ENCODE data around the gene MSANTD3.

MSANTD3 gene

GRCh38 chr9:100427366-100428263 is 672 bp downstream of the MSANTD3 start:
- TF ChIP-seq EGR1 (IDR thresholded peaks at IDR 0.05) (no peak), ZBTB7A (IDR thresholded peaks at IDR 0.05; ENCODE audit: low read depth) (peak; percentile 28; the same call in 1 of the 2 replicates), MAX (IDR thresholded peaks at IDR 0.05) (peak; percentile 26; the same call in 1 of the 2 replicates), TEAD4 (IDR thresholded peaks at IDR 0.05) (no peak)

- TF ChIP-seq TCF12 (IDR thresholded peaks at IDR 0.05; ENCODE audit: low read depth), result peak; percentile 65; the same call in 1 of the 2 replicates
- TF ChIP-seq TAF1 (IDR thresholded peaks at IDR 0.05; ENCODE audit: low read depth), result no peak
- TF ChIP-seq NFIC (IDR thresholded peaks at IDR 0.05), result no peak
- no peak for TF ChIP-seq REST (IDR thresholded peaks at IDR 0.05; ENCODE audit: low read depth)
- no peak for TF ChIP-seq ZBTB7A (IDR thresholded peaks at IDR 0.05; ENCODE audit: low read depth)
- TF ChIP-seq FOXM1 (IDR thresholded peaks at IDR 0.05; ENCODE audit: borderline replicate concordance, low read depth), result no peak
- TF ChIP-seq EGR1 (IDR thresholded peaks at IDR 0.05), result no peak
- TF ChIP-seq USF1 (IDR thresholded peaks at IDR 0.05), result peak; percentile 66
- TF ChIP-seq YY1 (IDR thresholded peaks at IDR 0.05; ENCODE audit: low read depth), result no peak
- no peak for TF ChIP-seq CREB1 (IDR thresholded peaks at IDR 0.05; ENCODE audit: low read depth)
- peak; percentile 60; the same call in 1 of the 2 replicates for TF ChIP-seq EP300 (IDR thresholded peaks at IDR 0.05; ENCODE audit: borderline replicate concordance)
- TF ChIP-seq MAX (IDR thresholded peaks at IDR 0.05), result peak; percentile 26; the same call in 1 of the 2 replicates
- TF ChIP-seq CEBPB (IDR thresholded peaks at IDR 0.05), result no peak
- peak; percentile 88 for TF ChIP-seq TEAD4 (IDR thresholded peaks at IDR 0.05)
- no peak for TF ChIP-seq RAD21 (IDR thresholded peaks at IDR 0.05; ENCODE audit: low read depth)
These were observed 2.1 kb downstream of the MSANTD3 start for GRCh38 chr9:100428871-100429654.

GRCh38 chr9:100430286-100430940 is 3.5 kb downstream of the MSANTD3 start:
- no peak for TF ChIP-seq NFIC (IDR thresholded peaks at IDR 0.05)
- TF ChIP-seq USF1 (IDR thresholded peaks at IDR 0.05), result no peak
- no peak for TF ChIP-seq TCF12 (IDR thresholded peaks at IDR 0.05; ENCODE audit: low read depth)
- no peak for TF ChIP-seq FOXM1 (IDR thresholded peaks at IDR 0.05; ENCODE audit: borderline replicate concordance, low read depth)
- no peak for TF ChIP-seq REST (IDR thresholded peaks at IDR 0.05; ENCODE audit: low read depth)
- no peak for TF ChIP-seq TAF1 (IDR thresholded peaks at IDR 0.05; ENCODE audit: low read depth)
- TF ChIP-seq CREB1 (IDR thresholded peaks at IDR 0.05; ENCODE audit: low read depth), result no peak
- no peak for TF ChIP-seq EP300 (IDR thresholded peaks at IDR 0.05; ENCODE audit: borderline replicate concordance)
- TF ChIP-seq RAD21 (IDR thresholded peaks at IDR 0.05; ENCODE audit: low read depth), result no peak
- TF ChIP-seq CEBPB (IDR thresholded peaks at IDR 0.05), result no peak
- TF ChIP-seq YY1 (IDR thresholded peaks at IDR 0.05; ENCODE audit: low read depth), result no peak
- TF ChIP-seq EGR1 (IDR thresholded peaks at IDR 0.05), result no peak

GRCh38 chr9:100431886-100432285 is 4.9 kb downstream of the MSANTD3 start:
- TF ChIP-seq MAX (IDR thresholded peaks at IDR 0.05), result no peak
- no peak for TF ChIP-seq CREB1 (IDR thresholded peaks at IDR 0.05; ENCODE audit: low read depth)
- no peak for TF ChIP-seq CEBPB (IDR thresholded peaks at IDR 0.05)
- no peak for TF ChIP-seq TAF1 (IDR thresholded peaks at IDR 0.05; ENCODE audit: low read depth)
- no peak for TF ChIP-seq YY1 (IDR thresholded peaks at IDR 0.05; ENCODE audit: low read depth)
- no peak for TF ChIP-seq RAD21 (IDR thresholded peaks at IDR 0.05; ENCODE audit: low read depth)
- TF ChIP-seq FOXM1 (IDR thresholded peaks at IDR 0.05; ENCODE audit: borderline replicate concordance, low read depth), result no peak
- no peak for TF ChIP-seq TCF12 (IDR thresholded peaks at IDR 0.05; ENCODE audit: low read depth)
- TF ChIP-seq REST (IDR thresholded peaks at IDR 0.05; ENCODE audit: low read depth), result no peak
- no peak for TF ChIP-seq ZBTB7A (IDR thresholded peaks at IDR 0.05; ENCODE audit: low read depth)
- TF ChIP-seq EGR1 (IDR thresholded peaks at IDR 0.05), result no peak
- no peak for TF ChIP-seq EP300 (IDR thresholded peaks at IDR 0.05; ENCODE audit: borderline replicate concordance)

All from Ishikawa (cell line).